IPS-20b (cell line): ENCODE results near the gene PCDH15.

Source experiments
- H3K27ac ChIP-seq: one replicate; pipeline ENCODE4 v1.5.1; 2013; ENCODE audit warnings: low read length
- H3K27me3 ChIP-seq: 2 replicates; pipeline ENCODE4 v1.6.1; 2013; ENCODE audit warnings: mild to moderate bottlenecking, low read length, inconsistent platforms; ENCODE audit not compliant: insufficient read depth
- H3K36me3 ChIP-seq: 2 replicates; pipeline ENCODE4 v1.6.1; 2013; ENCODE audit warnings: low read depth, mild to moderate bottlenecking, inconsistent platforms, low read length, moderate library complexity; ENCODE audit not compliant: insufficient read depth
- H3K4me1 ChIP-seq: 2 replicates; pipeline ENCODE4 v1.6.1; 2013; ENCODE audit warnings: mild to moderate bottlenecking, control low read depth, inconsistent platforms, low read length, moderate library complexity; ENCODE audit not compliant: insufficient read depth
- H3K4me3 ChIP-seq: 2 replicates; pipeline ENCODE4 v1.5.1; 2013; ENCODE audit warnings: mild to moderate bottlenecking, low read length, inconsistent platforms
- H3K9ac ChIP-seq: 2 replicates; pipeline ENCODE4 v1.6.1; 2013; ENCODE audit warnings: low read depth, mild to moderate bottlenecking, inconsistent platforms, low read length, moderate library complexity
- H3K9me3 ChIP-seq: 2 replicates; pipeline ENCODE4 v1.6.1; 2013; ENCODE audit warnings: mild to moderate bottlenecking, low read depth, low read length, inconsistent platforms; ENCODE audit not compliant: insufficient read depth

Gene PCDH15

DNA sequence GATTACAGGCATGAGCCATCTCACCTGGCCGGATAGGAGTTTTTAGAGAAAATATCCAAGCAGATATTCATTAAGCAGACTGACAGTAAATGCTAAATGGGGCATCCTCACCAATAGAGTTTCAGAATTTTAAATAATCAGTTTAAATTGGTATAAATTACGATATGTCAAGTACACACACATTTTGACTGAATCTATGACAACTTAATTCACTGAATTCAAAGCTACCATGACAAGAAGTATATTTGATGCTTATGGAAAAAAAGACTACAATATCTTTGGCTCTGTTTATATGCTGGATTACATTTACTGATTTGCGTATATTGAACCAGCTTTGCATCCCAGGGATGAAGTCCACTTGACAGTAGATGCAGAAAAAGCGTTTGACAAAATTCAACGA, 774.7 kb downstream of the PCDH15 start:
- Histone ChIP-seq H3K27me3 (no peaks in the 10 kb centered on the region), H3K4me1 (no peaks in the 10 kb centered on the region), H3K27ac (no peak overlapping the region), H3K9ac (no peak overlapping the region), H3K4me3 (no peak overlapping the region), H3K9me3 (no peaks in the 10 kb centered on the region), H3K36me3 (no peaks in the 10 kb centered on the region)

GRCh38 chr10:54011117-54011516, 789.9 kb downstream of the PCDH15 start:
- Histone ChIP-seq H3K4me3 (no peak overlapping the region), H3K4me1 (no peaks in the 10 kb centered on the region), H3K27me3 (no peaks in the 10 kb centered on the region), H3K36me3 (no peaks in the 10 kb centered on the region), H3K27ac (no peak overlapping the region), H3K9me3 (no peaks in the 10 kb centered on the region), H3K9ac (no peak overlapping the region)

GRCh38 chr10:54010337-54010933, 790.6 kb downstream of the PCDH15 start:
- no peaks in the 10 kb centered on the region for H3K4me1 ChIP-seq
- H3K4me3 ChIP-seq = no peak overlapping the region
- H3K27ac ChIP-seq = no peak overlapping the region
- H3K27me3 ChIP-seq = no peaks in the 10 kb centered on the region
- no peak overlapping the region for H3K9ac ChIP-seq
- no peaks in the 10 kb centered on the region for H3K36me3 ChIP-seq
- no peaks in the 10 kb centered on the region for H3K9me3 ChIP-seq

- no peaks in the 10 kb centered on the region for H3K27me3 ChIP-seq
- no peaks in the 10 kb centered on the region for H3K4me1 ChIP-seq
- no peak overlapping the region for H3K4me3 ChIP-seq
- H3K9me3 ChIP-seq = no peaks in the 10 kb centered on the region
- no peaks in the 10 kb centered on the region for H3K36me3 ChIP-seq
- H3K9ac ChIP-seq = no peak overlapping the region
- H3K27ac ChIP-seq = no peak overlapping the region
These were observed 791.4 kb downstream of the PCDH15 start for GRCh38 chr10:54009672-54010071.

DNA sequence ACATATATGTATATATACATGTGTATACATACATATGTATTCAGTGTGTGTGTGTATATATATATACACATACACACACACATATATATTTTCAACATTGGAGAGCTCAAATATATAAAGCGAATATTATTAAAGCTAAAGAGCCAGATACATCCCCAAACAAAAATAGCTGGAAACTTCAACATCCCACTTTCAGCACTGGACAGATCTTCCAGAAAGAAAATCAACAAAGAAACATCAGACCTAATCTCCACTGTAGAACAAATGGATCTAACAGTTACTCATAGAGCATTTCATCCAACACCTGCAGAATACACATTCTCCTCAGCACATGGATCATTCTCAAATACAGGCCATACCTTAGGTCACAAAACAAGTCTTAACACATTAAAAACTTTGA, 799.0 kb downstream of the PCDH15 start:
- no peak overlapping the region for H3K4me3 ChIP-seq
- H3K27ac ChIP-seq = no peak overlapping the region
- no peak overlapping the region for H3K9ac ChIP-seq
- H3K36me3 ChIP-seq = no peaks in the 10 kb centered on the region
- no peaks in the 10 kb centered on the region for H3K27me3 ChIP-seq
- no peaks in the 10 kb centered on the region for H3K4me1 ChIP-seq
- no peaks in the 10 kb centered on the region for H3K9me3 ChIP-seq

- no peaks in the 10 kb centered on the region for H3K9me3 ChIP-seq
These were observed 803.1 kb downstream of the PCDH15 start for GRCh38 chr10:53997953-53998352.

DNA sequence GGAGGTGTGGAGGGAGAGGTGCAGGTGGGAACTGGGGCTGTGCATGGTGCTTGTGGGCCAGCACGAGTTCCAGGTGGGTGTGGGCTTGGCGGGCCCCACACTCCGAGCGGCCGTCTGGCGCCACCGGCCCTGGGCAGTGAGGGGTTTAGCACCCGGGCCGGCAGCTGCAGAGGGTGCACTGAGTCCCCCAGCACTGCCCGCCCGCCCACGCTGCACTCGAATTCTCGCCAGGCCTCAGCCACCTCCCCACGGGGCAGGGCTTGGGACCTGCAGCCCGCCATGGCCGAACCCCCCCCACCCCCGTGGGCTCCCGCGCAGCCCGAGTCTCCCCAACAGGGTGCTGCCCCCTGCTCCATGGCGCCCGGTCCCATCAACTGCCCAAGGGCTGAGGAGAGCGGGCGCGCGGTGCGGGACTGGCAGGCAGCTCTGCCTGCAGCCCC, 810.2 kb downstream of the PCDH15 start:
- Histone ChIP-seq H3K9ac (no peak overlapping the region), H3K4me3 (no peak overlapping the region), H3K9me3 (no peaks in the 10 kb centered on the region), H3K4me1 (no peaks in the 10 kb centered on the region), H3K36me3 (no peaks in the 10 kb centered on the region), H3K27me3 (no peaks in the 10 kb centered on the region), H3K27ac (no peak overlapping the region)

More at GRCh38 chr10:53997953-53998352, 803.1 kb downstream of the PCDH15 start:
- Histone ChIP-seq H3K4me3 (no peak overlapping the region), H3K9ac (no peak overlapping the region), H3K27ac (no peak overlapping the region), H3K27me3 (no peaks in the 10 kb centered on the region), H3K36me3 (no peaks in the 10 kb centered on the region), H3K4me1 (no peaks in the 10 kb centered on the region)

- Histone ChIP-seq H3K9ac (no peak overlapping the region), H3K27me3 (no peaks in the 10 kb centered on the region), H3K36me3 (no peaks in the 10 kb centered on the region), H3K27ac (no peak overlapping the region), H3K4me1 (no peaks in the 10 kb centered on the region), H3K9me3 (no peaks in the 10 kb centered on the region), H3K4me3 (no peak overlapping the region)
These were observed 817.6 kb downstream of the PCDH15 start for GRCh38 chr10:53983431-53983830.

GRCh38 chr10:53980210-53980609, 820.8 kb downstream of the PCDH15 start:
- H3K27ac ChIP-seq = no peak overlapping the region
- H3K9ac ChIP-seq = no peak overlapping the region
- no peak overlapping the region for H3K4me3 ChIP-seq
- no peaks in the 10 kb centered on the region for H3K27me3 ChIP-seq
- no peaks in the 10 kb centered on the region for H3K9me3 ChIP-seq
- H3K36me3 ChIP-seq = no peaks in the 10 kb centered on the region
- no peaks in the 10 kb centered on the region for H3K4me1 ChIP-seq

DNA sequence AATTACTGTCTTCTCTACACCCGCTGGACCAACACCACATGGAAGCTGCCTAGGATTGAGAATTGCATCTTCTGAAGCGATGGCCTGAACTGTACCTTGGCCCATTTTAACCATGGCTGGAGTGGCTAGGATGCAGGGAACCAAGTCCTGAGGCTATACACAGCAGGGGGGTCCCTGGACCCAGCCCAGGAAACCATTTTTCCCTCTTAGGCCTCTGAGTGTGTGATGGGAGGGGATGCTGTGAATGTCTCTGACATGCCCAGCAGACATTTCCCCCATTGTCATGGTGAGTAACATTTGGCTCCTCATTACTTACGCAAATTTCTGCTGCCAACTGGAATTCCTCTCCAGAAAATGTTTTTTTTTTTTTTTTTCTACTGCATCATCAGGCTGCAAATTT, 822.7 kb downstream of the PCDH15 start:
- Histone ChIP-seq H3K4me1 (no peaks in the 10 kb centered on the region), H3K27me3 (no peaks in the 10 kb centered on the region), H3K9ac (no peak overlapping the region), H3K36me3 (no peaks in the 10 kb centered on the region), H3K27ac (no peak overlapping the region), H3K9me3 (no peaks in the 10 kb centered on the region), H3K4me3 (no peak overlapping the region)

DNA sequence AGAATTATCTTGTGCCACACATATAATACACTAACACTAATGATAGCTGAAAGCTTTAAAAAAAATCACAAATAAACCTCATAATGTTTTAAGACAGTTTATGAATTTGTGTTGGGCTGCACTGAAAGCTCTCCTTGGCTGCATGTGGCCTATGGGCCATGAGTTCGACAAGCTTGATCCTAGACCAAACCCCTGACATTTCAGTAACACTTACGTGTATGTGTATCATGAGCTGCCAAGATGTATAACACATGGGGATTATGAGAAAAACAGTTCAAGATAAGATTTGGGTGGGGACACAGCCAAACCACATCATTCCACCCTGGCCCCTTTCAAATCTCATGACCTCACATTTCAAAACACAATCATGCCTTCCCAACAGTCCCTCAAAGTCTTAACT, 823.8 kb downstream of the PCDH15 start:
- Histone ChIP-seq H3K9ac (no peak overlapping the region), H3K36me3 (no peaks in the 10 kb centered on the region), H3K27me3 (no peaks in the 10 kb centered on the region), H3K4me1 (no peaks in the 10 kb centered on the region), H3K4me3 (no peak overlapping the region), H3K9me3 (no peaks in the 10 kb centered on the region), H3K27ac (no peak overlapping the region)

DNA sequence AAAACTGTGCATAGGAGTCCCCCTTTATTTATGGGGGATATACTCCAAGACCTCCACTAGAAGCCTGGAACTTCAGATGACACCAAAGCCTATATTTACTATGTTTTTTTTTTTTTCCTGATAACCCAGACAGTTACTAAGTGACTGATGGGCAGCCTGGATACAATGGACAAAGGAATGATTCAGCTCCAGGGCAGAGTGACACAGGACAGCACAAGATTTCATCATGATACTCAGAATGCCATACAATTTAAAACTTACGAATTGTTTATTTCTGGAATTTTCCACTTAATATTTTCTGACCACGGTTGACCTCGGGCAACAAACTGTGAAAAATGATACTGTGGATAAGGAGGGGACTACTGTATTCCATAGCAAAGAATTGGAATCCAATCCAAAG, 843.6 kb downstream of the PCDH15 start:
- Histone ChIP-seq H3K27ac (no peak overlapping the region), H3K27me3 (no peaks in the 10 kb centered on the region), H3K4me3 (no peak overlapping the region), H3K36me3 (no peaks in the 10 kb centered on the region), H3K4me1 (no peaks in the 10 kb centered on the region), H3K9ac (no peak overlapping the region), H3K9me3 (peaks cover under 1% of the 10 kb centered on the region; the same call in 1 of the 2 replicates)
